Coronary artery (tissue), 2 donors: ENCODE measurements around the gene SLC24A3.

Experiments used
- DNase-seq: peaks from one replicate; pipeline ENCODE4 v3.0.0-alpha.2; 2017; ENCODE audit warnings: low spot score
- H3K27ac ChIP-seq, 2 donors: fragments of 200-600 bp; sonication (generic); one replicate each; pipeline ENCODE4 v1.5.1; 2016 to 2019
- H3K4me3 ChIP-seq: fragments of 200-600 bp; sonication (generic); 2 replicates; pipeline ENCODE4 v1.5.1; 2016; ENCODE audit warnings: mild to moderate bottlenecking, moderate library complexity
- CTCF ChIP-seq: fragments of 200-600 bp; sonication (generic); IDR thresholded peaks from one replicate; pipeline ENCODE4 v1.5.1; 2019; ENCODE audit warnings: antibody characterized with exemption

The SLC24A3 gene

GRCh38 chr20:19644085-19644484 is 431.6 kb downstream of the SLC24A3 start:
- no peak overlapping the region for H3K4me3 ChIP-seq
- H3K27ac ChIP-seq, result no peak overlapping the region
- TF ChIP-seq CTCF, result no peak
- DNase-seq, result no peak

- no peak overlapping the region for H3K27ac ChIP-seq
- H3K4me3 ChIP-seq, result no peak overlapping the region
- TF ChIP-seq CTCF, result no peak
- no peak for DNase-seq
Measured at GRCh38 chr20:19646963-19647362, 434.5 kb downstream of the SLC24A3 start.

GRCh38 chr20:19648024-19648423 is 435.6 kb downstream of the SLC24A3 start:
- TF ChIP-seq CTCF, result no peak
- no peak overlapping the region for H3K27ac ChIP-seq
- H3K4me3 ChIP-seq, result no peak overlapping the region
- no peak for DNase-seq

- TF ChIP-seq CTCF, result no peak
- Histone ChIP-seq H3K27ac (no peak overlapping the region), H3K4me3 (no peak overlapping the region)
- no peak for DNase-seq
Measured at GRCh38 chr20:19649041-19649440, 436.6 kb downstream of the SLC24A3 start.

- TF ChIP-seq CTCF, result no peak
- Histone ChIP-seq H3K27ac (no peak overlapping the region), H3K4me3 (no peak overlapping the region)
- DNase-seq, result no peak
Measured at GRCh38 chr20:19652591-19653026, 440.2 kb downstream of the SLC24A3 start.

- no peak overlapping the region for H3K4me3 ChIP-seq
- no peak overlapping the region for H3K27ac ChIP-seq
- no peak for TF ChIP-seq CTCF
- DNase-seq, result no peak
Measured at GRCh38 chr20:19653327-19653726, 440.9 kb downstream of the SLC24A3 start.

GRCh38 chr20:19654921-19655320 is 442.5 kb downstream of the SLC24A3 start:
- no peak for TF ChIP-seq CTCF
- DNase-seq, result no peak
- H3K4me3 ChIP-seq, result no peak overlapping the region
- H3K27ac ChIP-seq, result no peak overlapping the region
